HEK293 (cell line): ENCODE data around the gene C8G.

ENCODE experiments used
- CTCF ChIA-PET: fragments of 350-600 bp; formaldehyde crosslinking; extraction: SDS; loops from one replicate; lab custom pipeline; 2021; ENCODE audit warnings: antibody characterized with exemption; lab: Yijun Ruan, JAX
- POLR2A ChIA-PET: fragments of 300-600 bp; formaldehyde crosslinking; extraction: SDS; loops from one replicate; lab custom pipeline; 2020; ENCODE audit warnings: antibody characterized with exemption, inconsistent platforms; lab: Yijun Ruan, JAX
- H3K27ac ChIP-seq: fragments of 200-500 bp; sonication (Bioruptor generic); 2 replicates; pipeline ENCODE4 v1.5.1; 2014; ENCODE audit warnings: low read depth, low read length, control low read depth, inconsistent platforms; ENCODE audit errors: extremely low read depth
- H3K36me3 ChIP-seq, 2 experiments: fragments of 200-500 bp in 1 of 2; sonication (Bioruptor generic) in 1 of 2; 1 replicate in 1 of 2; 2 replicates in 1 of 2; pipeline ENCODE4 v1.5.1; 2014 to 2017; ENCODE audit warnings: inconsistent platforms in 2 of 2, low read length in 2 of 2; ENCODE audit not compliant: control insufficient read depth in 2 of 2, insufficient read depth in 1 of 2
- H3K4me1 ChIP-seq: fragments of 200-500 bp; sonication (Bioruptor generic); 2 replicates; pipeline ENCODE4 v1.5.1; 2014; ENCODE audit warnings: mild to moderate bottlenecking, low read length, inconsistent platforms; ENCODE audit not compliant: control insufficient read depth, insufficient read depth
- H3K4me3 ChIP-seq: 2 replicates; pipeline ENCODE4 v1.5.1; 2011; ENCODE audit warnings: low read depth, mild to moderate bottlenecking, control low read depth, low read length, moderate library complexity
- H3K9me3 ChIP-seq: fragments of 200-500 bp; sonication (Bioruptor generic); 2 replicates; pipeline ENCODE4 v1.5.1; 2014; ENCODE audit warnings: low read depth, low read length, inconsistent platforms; ENCODE audit not compliant: control insufficient read depth, insufficient read depth
- GLI4 ChIP-seq: fragments of 450-650 bp; formaldehyde crosslinking; IDR thresholded peaks from 2 replicates; pipeline ENCODE4 v1.5.1; 2016; ENCODE audit warnings: missing biosample characterization, missing genetic modification characterization
- KLF10 ChIP-seq: fragments of 450-650 bp; IDR thresholded peaks from 2 replicates; pipeline ENCODE4 v1.5.1; 2018; ENCODE audit warnings: missing biosample characterization, mild to moderate bottlenecking, missing genetic modification characterization
- KLF16 ChIP-seq: fragments of 450-650 bp; formaldehyde crosslinking; IDR thresholded peaks from 2 replicates; pipeline ENCODE4 v1.5.1; 2017; ENCODE audit warnings: missing biosample characterization, missing genetic modification characterization
- MEIS1 ChIP-seq: sonication (generic); formaldehyde crosslinking; IDR thresholded peaks from 2 replicates; pipeline ENCODE4 v1.8.1; 2022; ENCODE audit warnings: missing genetic modification reagents, mild to moderate bottlenecking, borderline replicate concordance
- MZF1 ChIP-seq: fragments of 450-650 bp; formaldehyde crosslinking; IDR thresholded peaks from 2 replicates; pipeline ENCODE4 v1.5.1; 2017; ENCODE audit warnings: missing biosample characterization, missing genetic modification characterization, borderline replicate concordance
- REPIN1 ChIP-seq: fragments of 450-650 bp; formaldehyde crosslinking; IDR thresholded peaks from 2 replicates; pipeline ENCODE4 v1.5.1; 2017; ENCODE audit warnings: missing biosample characterization, missing genetic modification characterization, low read depth
- SETDB1 ChIP-seq: IDR thresholded peaks from one replicate; pipeline ENCODE4 v1.6.1; 2017; ENCODE audit warnings: mild to moderate bottlenecking, low read length, moderate library complexity, mixed read lengths; ENCODE audit not compliant: insufficient read length
- ZBTB17 ChIP-seq: fragments of 450-650 bp; formaldehyde crosslinking; IDR thresholded peaks from 2 replicates; pipeline ENCODE4 v1.5.1; 2016; ENCODE audit warnings: missing biosample characterization, missing genetic modification characterization
- ZBTB6 ChIP-seq: fragments of 450-650 bp; formaldehyde crosslinking; IDR thresholded peaks from 2 replicates; pipeline ENCODE4 v1.5.1; 2017; ENCODE audit warnings: missing biosample characterization, missing genetic modification characterization
- ZNF133 ChIP-seq: fragments of 450-650 bp; formaldehyde crosslinking; IDR thresholded peaks from 2 replicates; pipeline ENCODE4 v1.5.1; 2016; ENCODE audit warnings: missing biosample characterization, missing genetic modification characterization
- ZNF148 ChIP-seq: fragments of 450-650 bp; formaldehyde crosslinking; IDR thresholded peaks from 2 replicates; pipeline ENCODE4 v1.5.0; 2017; ENCODE audit warnings: missing biosample characterization, missing genetic modification characterization, borderline replicate concordance
- ZNF18 ChIP-seq: fragments of 450-650 bp; formaldehyde crosslinking; IDR thresholded peaks from 2 replicates; pipeline ENCODE4 v1.5.1; 2016; ENCODE audit warnings: missing biosample characterization, missing genetic modification characterization
- ZNF24 ChIP-seq: fragments of 450-650 bp; formaldehyde crosslinking; IDR thresholded peaks from 2 replicates; pipeline ENCODE4 v1.5.1; 2016; ENCODE audit warnings: missing biosample characterization, missing genetic modification characterization
- ZNF280D ChIP-seq: fragments of 450-650 bp; formaldehyde crosslinking; IDR thresholded peaks from 2 replicates; pipeline ENCODE4 v1.5.1; 2016; ENCODE audit warnings: missing biosample characterization, missing genetic modification characterization
- ZNF324 ChIP-seq: fragments of 450-650 bp; formaldehyde crosslinking; IDR thresholded peaks from 2 replicates; pipeline ENCODE4 v1.5.1; 2016; ENCODE audit warnings: missing biosample characterization, missing genetic modification characterization
- ZNF335 ChIP-seq: fragments of 450-650 bp; formaldehyde crosslinking; conservative IDR thresholded peaks from 2 replicates; pipeline ENCODE4 v1.5.1; 2016; ENCODE audit warnings: missing biosample characterization, missing genetic modification characterization
- ZNF350 ChIP-seq: fragments of 450-650 bp; formaldehyde crosslinking; IDR thresholded peaks from 2 replicates; pipeline ENCODE4 v1.5.0; 2017; ENCODE audit warnings: missing biosample characterization, mild to moderate bottlenecking, missing genetic modification characterization
- ZNF423 ChIP-seq: fragments of 450-650 bp; formaldehyde crosslinking; IDR thresholded peaks from 2 replicates; pipeline ENCODE4 v1.5.1; 2016; ENCODE audit warnings: missing biosample characterization, missing genetic modification characterization
- ZNF433 ChIP-seq: fragments of 450-650 bp; formaldehyde crosslinking; IDR thresholded peaks from 2 replicates; pipeline ENCODE4 v1.5.1; 2016; ENCODE audit warnings: missing biosample characterization, missing genetic modification characterization, low read depth
- ZNF48 ChIP-seq: fragments of 450-650 bp; formaldehyde crosslinking; IDR thresholded peaks from 2 replicates; pipeline ENCODE4 v1.5.1; 2016; ENCODE audit warnings: missing biosample characterization, missing genetic modification characterization
- ZNF488 ChIP-seq: fragments of 450-650 bp; formaldehyde crosslinking; IDR thresholded peaks from 2 replicates; pipeline ENCODE4 v1.5.1; 2016; ENCODE audit warnings: missing biosample characterization, missing genetic modification characterization
- ZNF544 ChIP-seq: fragments of 450-650 bp; formaldehyde crosslinking; IDR thresholded peaks from 2 replicates; pipeline ENCODE4 v1.5.0; 2017; ENCODE audit warnings: missing biosample characterization, missing genetic modification characterization
- ZNF596 ChIP-seq: fragments of 450-650 bp; IDR thresholded peaks from 2 replicates; pipeline ENCODE4 v1.5.0; 2018; ENCODE audit warnings: missing biosample characterization, mild to moderate bottlenecking, missing genetic modification characterization, moderate library complexity

C8G gene

GRCh38 chr9:136990242-136990911, 45.3 kb downstream of the C8G start:
- no peak overlapping the region for H3K4me3 ChIP-seq
- ChIA-PET CTCF (interaction anchor here (0.7 to 3.5 kb wide), 5 partner anchors 39 to 246 kb away, joined by 3 to 12 read pairs (median 4); no protein-coding TSS in a partner anchor), POLR2A (no interaction called here)
- no peaks in the 10 kb centered on the region for H3K4me1 ChIP-seq
- H3K36me3 ChIP-seq: peaks cover 0 to 18% of the 10 kb centered on the region in 2 experiments; a peak in 1 of 3 replicates
- H3K27ac ChIP-seq: no peak overlapping the region
- no peaks in the 10 kb centered on the region for H3K9me3 ChIP-seq
- peak; percentile 56 for TF ChIP-seq SETDB1
- TF ChIP-seq ZNF488 (tag by site-specific recombination): no peak
- TF ChIP-seq ZNF18 (tag by site-specific recombination): no peak

- CTCF ChIA-PET: interaction anchor here (0.6 to 2.9 kb wide), 13 partner anchors 11 to 295 kb away, joined by 3 to 28 read pairs (median 4); partner anchors contain the start of gene FBXW5
- H3K36me3 ChIP-seq: peaks cover 0 to 18% of the 10 kb centered on the region in 2 experiments; a peak in 1 of 3 replicates
- H3K4me3 ChIP-seq: peak within 1 kb of the TSS; percentile 72
- peaks cover 5% of the 10 kb centered on the region for H3K4me1 ChIP-seq
- H3K27ac ChIP-seq: peak within 1 kb of the TSS; percentile 83
- H3K9me3 ChIP-seq: no peaks in the 10 kb centered on the region
- POLR2A ChIA-PET: interaction anchor here (0.5 to 2.8 kb wide), 31 partner anchors 10 to 465 kb away, joined by 3 to 25 read pairs (median 4); partner anchors contain the start of genes FBXW5, MAN1B1, PTGDS and SAPCD2
- 0 out of 2 replicates have a peak, but pooled peaks have one; percentile 34 for TF ChIP-seq ZNF324 (tag by site-specific recombination)
- no peak for TF ChIP-seq ZNF433 (tag by site-specific recombination)
- no peak for TF ChIP-seq ZNF350 (tag by site-specific recombination)
- TF ChIP-seq MEIS1: no peak
- TF ChIP-seq GLI4 (tag by site-specific recombination): no peak
- no peak for TF ChIP-seq ZNF148 (tag by site-specific recombination)
- peak; percentile 93 for TF ChIP-seq KLF16 (tag by site-specific recombination)
- no peak for TF ChIP-seq ZBTB6 (tag by site-specific recombination)
- peak; percentile 75 for TF ChIP-seq ZBTB17
- TF ChIP-seq ZNF24 (tag by site-specific recombination): 0 out of 2 replicates have a peak, but pooled peaks have one; percentile 56
- TF ChIP-seq ZNF544: no peak
- no peak for TF ChIP-seq REPIN1 (tag by site-specific recombination)
- peak; percentile 97 for TF ChIP-seq ZNF335
- no peak for TF ChIP-seq ZNF596
- TF ChIP-seq SETDB1: no peak
- TF ChIP-seq ZNF133: no peak
- no peak for TF ChIP-seq ZNF280D (tag by site-specific recombination)
- TF ChIP-seq MZF1 (tag by site-specific recombination): no peak
- no peak for TF ChIP-seq ZNF423 (tag by site-specific recombination)
- TF ChIP-seq KLF10 (tag by site-specific recombination): peak; percentile 83
- no peak for TF ChIP-seq ZNF48
These were observed 47.2 kb downstream of the C8G start, which contains the start of gene PAXX for GRCh38 chr9:136991993-136992818. PAXX (plus strand) TSS chr9:136992422; CDS start chr9:136992444, 22 bp downstream.
